ENCODE measurements around the gene NTM. TPM values are rescaled to one million over a fixed set of nuclear protein-coding genes. Genes with fewer than 3 reads are reported as not detected.

The NTM gene
- total RNA-seq, 2 donors from 2014 or later, result 1.7 to 3.6 TPM

DNA sequence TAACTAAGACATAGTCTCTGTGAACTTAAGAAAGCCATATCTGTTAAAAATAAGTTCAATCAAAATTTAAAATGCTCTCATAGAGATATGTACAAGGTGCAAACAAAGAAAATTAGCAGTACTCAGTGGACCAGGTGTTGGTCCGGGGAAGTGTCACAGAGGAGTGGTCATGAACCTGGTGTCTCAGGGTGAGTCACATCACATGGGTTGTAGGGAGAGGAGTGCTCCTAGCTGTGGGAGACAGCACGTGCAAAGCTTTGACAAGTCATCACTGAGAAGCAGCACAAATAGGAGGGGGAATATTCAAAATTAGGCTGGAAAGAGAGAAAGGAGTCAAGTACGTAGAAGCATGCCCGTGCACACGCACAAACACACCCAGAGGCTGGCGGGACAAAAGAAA, 438.1 kb downstream of the NTM start:
- TF ChIP-seq, protein P1, sequence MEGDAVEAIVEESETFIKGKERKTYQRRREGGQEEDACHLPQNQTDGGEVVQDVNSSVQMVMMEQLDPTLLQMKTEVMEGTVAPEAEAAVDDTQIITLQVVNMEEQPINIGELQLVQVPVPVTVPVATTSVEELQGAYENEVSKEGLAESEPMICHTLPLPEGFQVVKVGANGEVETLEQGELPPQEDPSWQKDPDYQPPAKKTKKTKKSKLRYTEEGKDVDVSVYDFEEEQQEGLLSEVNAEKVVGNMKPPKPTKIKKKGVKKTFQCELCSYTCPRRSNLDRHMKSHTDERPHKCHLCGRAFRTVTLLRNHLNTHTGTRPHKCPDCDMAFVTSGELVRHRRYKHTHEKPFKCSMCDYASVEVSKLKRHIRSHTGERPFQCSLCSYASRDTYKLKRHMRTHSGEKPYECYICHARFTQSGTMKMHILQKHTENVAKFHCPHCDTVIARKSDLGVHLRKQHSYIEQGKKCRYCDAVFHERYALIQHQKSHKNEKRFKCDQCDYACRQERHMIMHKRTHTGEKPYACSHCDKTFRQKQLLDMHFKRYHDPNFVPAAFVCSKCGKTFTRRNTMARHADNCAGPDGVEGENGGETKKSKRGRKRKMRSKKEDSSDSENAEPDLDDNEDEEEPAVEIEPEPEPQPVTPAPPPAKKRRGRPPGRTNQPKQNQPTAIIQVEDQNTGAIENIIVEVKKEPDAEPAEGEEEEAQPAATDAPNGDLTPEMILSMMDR (conservative IDR thresholded peaks at IDR 0.05), result no peak
- WGBS, 2 experiments (ENCODE audit: insufficient coverage in 1 of 2, insufficient read length in 1 of 2), result 84 to 97% methylated on average over 5 to 6 of the region's 6 CpGs
- no peak overlapping the region for H3K9ac ChIP-seq (ENCODE audit: extremely low read depth, low read length, poor library complexity, severe bottlenecking)
- H3K4me3 ChIP-seq (ENCODE audit: low read length), result no peak overlapping the region
- no peak for DNase-seq
- no peaks in the 10 kb centered on the region for H3K36me3 ChIP-seq (ENCODE audit: control insufficient read depth, insufficient read depth, low read length)
- H3K4me3 Mint-ChIP-seq, result no peak overlapping the region
- H3K36me3 Mint-ChIP-seq (ENCODE audit: low read depth), result no peaks in the 10 kb centered on the region
- no peaks in the 10 kb centered on the region for H3K4me1 ChIP-seq (ENCODE audit: control insufficient read depth, insufficient read depth, low read length)
- H3K27ac ChIP-seq (ENCODE audit: low read depth, low read length), result no peak overlapping the region
- H3K9me3 ChIP-seq (ENCODE audit: control insufficient read depth, low read length), result no peaks in the 10 kb centered on the region
- peaks cover 1% of the 10 kb centered on the region for H3K27me3 Mint-ChIP-seq (ENCODE audit: insufficient read depth)
- no peak overlapping the region for H3K27ac Mint-ChIP-seq
- H3K9me3 Mint-ChIP-seq, result no peaks in the 10 kb centered on the region
- peaks cover 10% of the 10 kb centered on the region for H3K4me1 Mint-ChIP-seq
- H3K27me3 ChIP-seq (ENCODE audit: control insufficient read depth, insufficient read depth, low read length, poor library complexity, severe bottlenecking), result no peaks in the 10 kb centered on the region

DNA sequence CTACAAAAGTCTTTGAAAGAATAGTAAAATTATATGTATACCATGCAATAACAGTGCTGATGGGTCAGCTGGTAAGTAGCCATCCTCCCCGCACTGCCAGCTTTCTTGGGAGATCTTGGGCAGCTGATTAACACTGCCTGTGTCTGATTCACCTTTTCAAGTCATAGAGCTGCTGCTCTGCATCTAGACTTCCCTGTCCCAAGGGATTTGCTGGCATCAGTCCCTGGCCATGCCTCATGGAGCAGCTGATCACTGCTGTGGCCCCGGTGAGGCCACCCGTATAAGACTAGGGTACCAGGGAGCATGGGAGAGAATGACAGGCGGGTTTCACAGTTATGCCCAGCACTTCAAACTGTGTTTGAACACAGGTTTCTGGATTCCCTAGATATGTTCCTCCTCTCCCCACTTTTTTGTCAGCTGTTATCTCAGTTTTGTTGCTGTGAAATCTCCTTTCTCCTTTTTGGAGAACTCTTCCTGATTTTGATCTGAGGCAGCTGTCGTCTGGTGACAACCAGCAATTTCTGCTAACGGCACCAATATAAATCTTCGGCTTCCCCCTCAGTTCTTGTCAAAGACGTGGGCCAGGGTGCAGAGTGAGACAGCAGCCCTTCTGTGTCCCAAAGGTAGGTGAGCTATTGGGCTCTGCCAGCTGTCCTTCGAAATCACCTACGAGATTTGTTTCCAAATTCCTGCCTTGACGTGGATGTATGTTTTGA, 438.9 kb downstream of the NTM start:
- Histone ChIP-seq H3K9ac (ENCODE audit: extremely low read depth, low read length, poor library complexity, severe bottlenecking) (no peak overlapping the region), H3K4me3 (ENCODE audit: low read length) (no peak overlapping the region), H3K27ac (ENCODE audit: low read depth, low read length) (no peak overlapping the region), H3K27me3 (ENCODE audit: control insufficient read depth, insufficient read depth, low read length, poor library complexity, severe bottlenecking) (no peaks in the 10 kb centered on the region), H3K36me3 (ENCODE audit: control insufficient read depth, insufficient read depth, low read length) (no peaks in the 10 kb centered on the region), H3K9me3 (ENCODE audit: control insufficient read depth, low read length) (no peaks in the 10 kb centered on the region), H3K4me1 (ENCODE audit: control insufficient read depth, insufficient read depth, low read length) (no peaks in the 10 kb centered on the region)
- WGBS, 2 experiments (ENCODE audit: insufficient coverage in 1 of 2, insufficient read length in 1 of 2), result 88 to 95% methylated on average over 8 to 11 of the region's 11 CpGs
- H3K4me3 Mint-ChIP-seq, result no peak overlapping the region
- H3K4me1 Mint-ChIP-seq, result peaks cover 6% of the 10 kb centered on the region
- H3K9me3 Mint-ChIP-seq, result no peaks in the 10 kb centered on the region
- no peak overlapping the region for H3K27ac Mint-ChIP-seq
- no peak for DNase-seq
- H3K27me3 Mint-ChIP-seq (ENCODE audit: insufficient read depth), result no peaks in the 10 kb centered on the region
- no peaks in the 10 kb centered on the region for H3K36me3 Mint-ChIP-seq (ENCODE audit: low read depth)
- TF ChIP-seq, protein P1 (conservative IDR thresholded peaks at IDR 0.05), result no peak

DNA sequence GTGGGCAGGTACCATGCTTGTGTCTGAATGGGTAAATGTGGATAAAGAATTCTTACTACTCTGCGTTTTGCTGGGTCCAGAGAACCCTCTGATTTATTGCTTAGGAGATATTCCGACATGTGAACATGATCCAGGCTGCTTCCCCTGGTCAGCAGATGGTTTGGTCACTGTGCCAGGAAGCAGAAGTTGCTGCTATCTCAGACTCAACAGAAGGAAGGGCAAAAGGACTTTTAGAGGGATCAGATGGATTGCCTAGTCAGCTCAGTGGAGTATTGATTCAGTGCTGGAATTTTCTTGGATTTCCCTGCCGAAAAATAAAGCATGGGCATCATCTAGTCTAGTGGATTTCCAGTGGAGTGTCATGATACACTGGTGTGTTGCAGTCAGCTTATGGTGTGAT, 440.1 kb downstream of the NTM start:
- Histone ChIP-seq H3K9me3 (ENCODE audit: control insufficient read depth, low read length) (no peaks in the 10 kb centered on the region), H3K4me1 (ENCODE audit: control insufficient read depth, insufficient read depth, low read length) (peaks cover 6% of the 10 kb centered on the region), H3K27ac (ENCODE audit: low read depth, low read length) (no peak overlapping the region), H3K4me3 (ENCODE audit: low read length) (no peak overlapping the region), H3K9ac (ENCODE audit: extremely low read depth, low read length, poor library complexity, severe bottlenecking) (no peak overlapping the region), H3K27me3 (ENCODE audit: control insufficient read depth, insufficient read depth, low read length, poor library complexity, severe bottlenecking) (no peaks in the 10 kb centered on the region), H3K36me3 (ENCODE audit: control insufficient read depth, insufficient read depth, low read length) (no peaks in the 10 kb centered on the region)
- H3K27me3 Mint-ChIP-seq (ENCODE audit: insufficient read depth), result no peaks in the 10 kb centered on the region
- H3K4me3 Mint-ChIP-seq, result no peak overlapping the region
- peaks cover 14% of the 10 kb centered on the region for H3K4me1 Mint-ChIP-seq
- DNase-seq, result no peak
- H3K36me3 Mint-ChIP-seq (ENCODE audit: low read depth), result no peaks in the 10 kb centered on the region
- TF ChIP-seq, protein P1 (conservative IDR thresholded peaks at IDR 0.05), result no peak
- H3K27ac Mint-ChIP-seq, result no peak overlapping the region
- H3K9me3 Mint-ChIP-seq, result no peaks in the 10 kb centered on the region
- 92% methylated on average over 2 to 3 of the region's 3 CpGs for WGBS, 2 experiments (ENCODE audit: insufficient coverage in 1 of 2, insufficient read length in 1 of 2)
